CD4-positive, alpha-beta T cell treated with Interleukin-21 for 1 hour (primary cell): Measurements from ENCODE around the gene TTLL10.

Experiments used
- DNase-seq: peaks from one replicate; pipeline ENCODE4 v3.0.0-alpha.2; 2020

Gene TTLL10

GRCh38 chr1:1238702-1239178 is 65.1 kb downstream of the TTLL10 start:
- DNase-seq: no peak

- DNase-seq: no peak
Observed at GRCh38 chr1:1239227-1239613, 65.5 kb downstream of the TTLL10 start.

DNA sequence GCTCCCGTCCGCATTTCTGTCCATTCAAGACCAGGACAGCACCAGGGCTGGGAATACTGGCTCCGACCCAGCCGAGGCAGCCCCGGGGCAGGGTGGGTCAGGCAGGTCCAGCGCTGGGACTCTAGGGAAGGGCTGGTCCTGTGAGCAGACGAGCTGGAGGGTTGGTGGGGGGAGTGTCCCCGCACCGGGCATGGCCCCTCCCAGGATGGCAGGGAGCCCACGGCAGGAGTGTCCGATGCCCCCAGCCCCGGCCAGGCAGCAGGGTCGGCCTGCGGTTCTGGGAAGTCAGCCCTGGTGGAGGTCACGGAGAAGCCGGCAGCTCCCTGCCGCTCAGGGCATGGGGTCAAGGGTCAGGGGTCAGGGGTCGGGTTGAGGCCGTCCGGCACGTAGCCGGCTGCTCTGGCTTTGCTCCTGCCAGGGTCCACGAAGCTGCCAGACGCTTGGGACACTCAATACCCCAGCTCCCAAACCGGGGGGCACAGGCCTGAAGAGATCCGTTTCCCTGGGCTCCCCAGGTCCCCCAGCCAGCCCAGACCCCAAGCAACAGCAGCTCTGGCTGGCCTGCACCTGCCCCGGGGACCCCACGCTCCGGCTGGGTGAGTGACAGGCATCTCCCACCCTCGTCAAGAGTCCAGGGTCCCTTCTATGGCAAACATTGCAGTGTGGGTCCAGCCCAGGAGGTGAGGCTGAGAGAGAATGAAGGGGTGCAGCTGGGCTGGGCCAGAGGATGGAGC is 66.1 kb downstream of the TTLL10 start:
- DNase-seq: no peak

GRCh38 chr1:1240348-1240732 is 66.7 kb downstream of the TTLL10 start:
- no peak for DNase-seq

- DNase-seq: no peak
Observed at GRCh38 chr1:1240822-1241587, 67.3 kb downstream of the TTLL10 start.

DNA sequence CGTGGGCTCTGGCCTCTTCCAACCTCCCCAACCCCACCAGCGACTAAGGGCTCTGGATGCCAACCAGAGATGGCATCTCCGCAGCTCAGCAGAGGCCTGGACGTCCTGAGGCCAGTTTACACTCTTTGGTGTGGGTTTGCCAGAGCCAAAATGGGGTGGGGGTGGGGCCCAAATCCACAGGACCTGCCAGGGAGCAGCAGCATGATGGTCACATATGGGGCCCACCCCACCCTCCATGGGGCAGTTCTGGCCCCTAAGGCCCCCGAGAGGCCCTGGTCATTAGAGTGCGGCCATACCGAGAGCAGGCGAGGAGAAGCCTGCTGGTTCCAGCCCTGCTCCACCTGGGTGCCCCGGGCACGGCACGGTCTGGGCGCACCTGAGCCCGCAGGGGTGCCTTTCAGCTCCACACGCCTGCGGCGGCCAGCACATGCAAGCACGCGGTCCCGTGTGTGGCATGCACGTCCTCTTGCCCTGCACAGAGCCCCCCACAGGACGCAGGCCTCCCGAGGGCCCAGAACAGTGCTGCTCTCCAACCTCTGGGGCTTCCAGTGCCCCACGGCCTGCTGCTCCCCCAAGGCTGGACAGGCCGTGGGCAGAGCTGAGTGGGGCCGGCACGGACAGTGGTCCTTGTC is 68.0 kb downstream of the TTLL10 start:
- DNase-seq: no peak

DNA sequence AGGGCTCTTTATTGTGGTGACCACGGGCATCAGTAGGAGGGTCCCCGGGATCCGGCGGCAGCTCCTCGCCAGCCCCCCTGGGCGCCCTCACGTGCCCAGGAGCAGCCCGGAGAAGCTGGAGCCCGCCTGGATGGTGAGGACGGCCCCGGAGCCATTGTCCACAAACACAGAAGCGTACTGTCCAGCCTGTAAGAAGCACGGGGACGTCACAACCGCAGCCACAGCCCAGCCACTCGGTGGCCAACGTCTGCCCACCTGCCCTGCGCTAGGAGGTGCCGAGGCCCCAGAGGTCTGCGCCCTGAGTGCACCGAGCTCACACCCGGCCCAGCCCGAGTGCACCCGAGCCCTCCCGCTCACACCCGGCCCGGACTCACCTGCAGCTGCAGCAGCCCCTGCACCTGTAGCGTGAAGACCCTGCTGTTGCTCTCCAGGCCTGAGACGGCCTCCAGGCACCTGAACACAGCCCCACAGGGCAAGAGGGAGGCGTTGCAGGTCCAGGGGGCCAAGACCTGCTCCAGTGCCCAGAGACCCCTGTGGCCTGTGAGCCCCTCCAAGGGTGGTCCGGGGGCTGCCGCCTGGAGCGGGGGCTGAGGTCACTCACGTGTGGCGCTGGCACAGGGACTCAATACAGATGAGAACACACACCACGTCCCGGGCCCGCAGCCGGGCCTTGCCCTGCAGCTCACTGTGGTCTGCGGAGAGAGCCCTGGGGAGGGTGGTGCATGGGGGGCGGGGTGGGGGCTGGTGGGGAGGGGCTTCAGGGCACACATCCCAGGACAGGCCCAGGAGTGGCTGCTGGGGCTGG is 69.0 kb downstream of the TTLL10 start:
- DNase-seq: no peak

- no peak for DNase-seq
Observed at GRCh38 chr1:1243266-1243660, 69.6 kb downstream of the TTLL10 start.

DNA sequence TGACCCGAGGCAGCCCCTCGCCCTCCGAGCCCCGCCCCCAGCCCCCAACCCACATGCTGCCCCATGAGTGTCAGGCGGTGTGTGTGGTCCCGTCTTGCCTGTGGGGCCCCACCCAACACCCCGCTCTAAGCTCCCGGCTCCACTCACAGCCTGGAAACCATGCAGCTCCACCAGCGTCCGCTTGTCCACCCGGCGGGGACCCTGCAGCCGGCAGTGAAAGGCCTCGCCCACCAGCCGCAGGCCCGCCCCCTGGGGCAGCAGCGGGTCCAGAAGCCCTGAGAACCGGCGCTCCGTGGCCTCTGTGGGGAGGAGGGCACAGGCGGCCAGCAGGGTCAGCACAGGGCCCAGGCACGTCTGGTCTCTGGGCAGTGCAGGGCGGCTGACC is 70.1 kb downstream of the TTLL10 start:
- no peak for DNase-seq

DNA sequence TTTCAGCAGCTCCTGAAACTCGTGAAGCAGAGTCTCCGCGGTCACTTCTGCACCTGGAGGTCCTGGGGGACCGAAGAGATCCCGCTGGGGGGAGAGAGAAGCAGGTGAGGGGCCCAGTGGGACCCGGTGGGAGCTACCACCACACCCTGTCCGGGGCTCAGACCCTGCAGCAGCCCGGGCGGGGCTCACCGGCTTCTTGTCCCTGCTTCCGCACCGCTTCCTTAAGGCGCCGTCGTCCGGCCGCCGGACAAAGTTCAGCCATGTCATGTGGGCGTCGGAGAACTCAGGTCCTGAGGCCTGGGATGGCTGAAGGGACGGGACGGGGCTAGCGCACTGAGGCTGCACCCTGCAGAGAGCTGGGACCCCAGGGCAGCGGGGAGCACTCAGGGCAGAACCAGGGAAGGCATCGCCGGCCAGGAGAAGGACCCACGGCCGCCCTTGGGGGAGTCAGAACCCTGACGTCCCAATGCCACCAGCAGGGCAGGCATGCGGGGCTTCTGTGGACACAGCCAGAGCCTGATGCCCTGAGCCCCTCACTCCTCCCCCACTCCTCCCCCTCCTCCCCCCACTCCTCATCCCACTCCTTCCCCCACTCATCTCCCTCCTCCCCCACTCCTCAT is 70.6 kb downstream of the TTLL10 start:
- DNase-seq: no peak

- DNase-seq: no peak
Observed at GRCh38 chr1:1245178-1245816, 71.6 kb downstream of the TTLL10 start.

- DNase-seq: no peak
Observed at GRCh38 chr1:1245817-1246576, 72.3 kb downstream of the TTLL10 start.

DNA sequence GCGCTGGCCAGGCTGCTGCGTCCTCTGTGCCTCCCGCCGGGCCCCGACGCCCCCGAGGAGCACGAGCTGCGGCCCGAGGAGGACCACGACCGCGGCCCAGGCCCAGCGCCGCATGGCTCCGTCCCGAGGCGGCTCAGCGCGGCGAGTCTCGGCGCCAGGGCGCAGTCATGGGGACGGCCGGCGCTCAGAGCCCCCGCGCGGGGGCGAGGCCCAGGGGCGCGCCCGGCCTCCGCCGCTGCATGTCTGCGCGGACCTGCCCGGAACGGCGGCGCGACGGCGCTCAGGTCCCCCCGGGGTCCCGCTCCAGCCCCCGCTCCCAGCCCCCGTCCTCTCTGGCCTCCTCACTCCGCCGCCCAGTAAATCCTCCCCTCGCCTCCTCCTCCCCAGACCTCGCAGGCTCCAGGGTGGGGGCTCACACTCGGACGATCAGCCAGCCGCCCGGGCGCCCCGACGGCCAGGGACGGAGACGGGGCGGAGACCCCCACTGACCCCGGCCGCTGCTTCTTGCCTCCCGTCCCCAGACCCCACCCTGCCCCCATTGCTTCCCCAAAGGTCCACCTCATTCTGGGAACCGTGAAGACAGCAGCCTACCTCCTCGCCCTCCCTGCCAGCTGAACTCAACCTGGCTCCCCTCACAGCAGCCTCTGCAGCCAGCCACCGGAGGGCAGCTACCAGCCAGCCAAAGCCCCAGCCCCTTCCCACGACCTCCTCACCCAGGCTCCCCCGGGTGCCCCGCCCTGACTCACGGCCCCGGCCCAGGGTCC is 73.1 kb downstream of the TTLL10 start, which contains the start of gene C1QTNF12:
TSS of gene C1QTNF12 (minus strand) at position 146 of the 764 bp plus-strand sequence. CDS start at position 114, 32 bp downstream.
- DNase-seq: no peak

- DNase-seq: no peak
Observed at GRCh38 chr1:1247341-1247913, 73.7 kb downstream of the TTLL10 start.
